ENCODE data around the gene PKP1. TPM values are rescaled to one million over a fixed set of nuclear protein-coding genes. Genes with fewer than 3 reads are reported as not detected.

The PKP1 gene
- total and polyA plus RNA-seq, 2 donors (not counting 3 experiments of a cell fraction or from before 2014, with no cell fraction given) = 0.01 TPM; not detected in 1

DNA sequence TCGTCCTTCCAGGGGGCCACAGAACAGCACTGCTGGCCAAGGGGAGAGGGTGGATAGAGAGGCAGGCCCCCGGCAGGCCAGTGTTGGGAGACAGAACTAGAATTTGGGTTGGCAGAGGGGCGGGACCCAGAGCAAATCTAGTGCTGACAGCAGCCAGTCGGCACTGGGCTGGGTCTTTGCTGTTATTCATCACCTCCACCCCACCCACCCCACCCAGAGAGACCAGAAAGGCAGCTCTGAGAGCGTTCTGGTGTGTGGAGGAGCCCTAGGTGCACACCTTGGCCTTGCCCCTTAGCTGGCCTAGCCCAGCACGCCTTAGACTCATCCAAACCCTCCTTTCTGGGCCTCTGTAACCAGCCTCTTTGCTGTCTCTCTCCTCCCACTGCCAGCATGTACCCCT is 6.4 kb upstream of the PKP1 start:
- H3K36me3 ChIP-seq (ENCODE audit: control insufficient read depth in 2 of 2, extremely low read depth in 1 of 2, insufficient read depth in 2 of 2, low read length in 2 of 2) = no peaks in the 10 kb centered on the region
- H2AFZ ChIP-seq (ENCODE audit: low read depth, low read length) = no peak overlapping the region
- POLR2A ChIA-PET = no interaction called here
- no peaks in the 10 kb centered on the region for H4K20me1 ChIP-seq (replicated peaks; ENCODE audit: control insufficient read depth, extremely low read depth, insufficient read depth, low read length)
- no peak for DNase-seq (ENCODE audit: low read depth, low spot score)
- dilution Hi-C loops (cut with MboI; ENCODE audit: extremely low pct_ligation_motif_present, low sequenced_read_pairs) = no loop called here
- H3K4me3 ChIP-seq (replicated peaks in 1 of 3; ENCODE audit: insufficient read depth in 1 of 3, low read depth in 1 of 3, low read length in 3 of 3) = no peak overlapping the region
- no peak overlapping the region for H3K27ac ChIP-seq (ENCODE audit: insufficient read depth, low read depth, low read length)
- H3K9me1 ChIP-seq (replicated peaks; ENCODE audit: control insufficient read depth, extremely low read depth, insufficient read depth, low read length) = no peaks in the 10 kb centered on the region
- CTCF ChIA-PET = interaction anchor here (0.8 kb wide), 1 partner anchor 84 kb away, joined by 3 read pairs; no protein-coding TSS in a partner anchor
- no peaks in the 10 kb centered on the region for H3K4me1 ChIP-seq (ENCODE audit: control insufficient read depth, extremely low read depth, insufficient read depth, low read length)
- no peak for FAIRE-seq
- no peaks in the 10 kb centered on the region for H3K9me3 ChIP-seq (replicated peaks; ENCODE audit: control insufficient read depth, insufficient read depth, low read length)
- no peak overlapping the region for H3K9ac ChIP-seq (replicated peaks; ENCODE audit: extremely low read depth, insufficient read depth, low read length)
- peaks cover 12 to 23% of the 10 kb centered on the region in 2 experiments for H3K27me3 ChIP-seq (ENCODE audit: control insufficient read depth in 2 of 2, insufficient read depth in 2 of 2, low read length in 2 of 2)
- intact Hi-C loops (cut with micrococcal nuclease) = no loop called here
- TF ChIP-seq MYC (IDR thresholded peaks at IDR 0.05; ENCODE audit: low read depth, low read length) (no peak), POLR2A (IDR thresholded peaks at IDR 0.05; ENCODE audit: low read depth, low read length) (no peak), JUN (IDR thresholded peaks at IDR 0.05; ENCODE audit: borderline replicate concordance, insufficient read depth, insufficient read length, low read depth) (no peak), EZH2 (IDR thresholded peaks at IDR 0.05; ENCODE audit: borderline replicate concordance, low read depth, low read length, severe bottlenecking) (no peak), POLR2AphosphoS5 (IDR thresholded peaks at IDR 0.05; ENCODE audit: insufficient read depth, low read depth, low read length) (no peak)
- TF ChIP-seq, protein P1, sequence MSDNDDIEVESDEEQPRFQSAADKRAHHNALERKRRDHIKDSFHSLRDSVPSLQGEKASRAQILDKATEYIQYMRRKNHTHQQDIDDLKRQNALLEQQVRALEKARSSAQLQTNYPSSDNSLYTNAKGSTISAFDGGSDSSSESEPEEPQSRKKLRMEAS (IDR thresholded peaks at IDR 0.05; ENCODE audit: insufficient read depth, insufficient read length) = no peak
- H3K4me2 ChIP-seq (ENCODE audit: insufficient read depth, low read length) = no peak overlapping the region
- H3K79me2 ChIP-seq (ENCODE audit: control insufficient read depth, insufficient read depth, low read length) = no peaks in the 10 kb centered on the region
- no TSS peak for BruUV-seq (replicated peaks)

DNA sequence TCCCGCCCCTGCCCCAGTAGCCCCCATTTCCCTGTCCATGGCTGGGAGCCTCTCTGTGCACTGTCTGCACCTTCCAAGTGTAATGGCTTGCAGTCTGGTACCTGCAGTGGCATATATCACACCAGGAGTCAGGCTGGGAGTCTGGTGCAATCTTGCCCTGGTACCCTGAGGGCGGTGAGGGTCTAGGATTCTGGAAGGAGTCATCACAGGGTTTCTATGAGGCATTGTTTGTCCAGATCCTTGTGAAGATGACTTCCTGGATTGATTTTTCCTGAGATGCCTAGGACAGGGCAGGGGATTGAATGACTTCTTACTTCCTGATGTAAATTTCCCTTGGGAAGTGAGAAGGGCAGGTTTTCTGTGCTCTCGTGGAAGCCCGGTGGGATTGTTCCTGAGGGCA is 5.9 kb upstream of the PKP1 start:
- ChIA-PET CTCF (interaction anchor here (0.8 kb wide), 1 partner anchor 84 kb away, joined by 3 read pairs; no protein-coding TSS in a partner anchor), POLR2A (no interaction called here)
- no peak for TF ChIP-seq POLR2AphosphoS5 (IDR thresholded peaks at IDR 0.05; ENCODE audit: insufficient read depth, low read depth, low read length)
- TF ChIP-seq GATA2 (IDR thresholded peaks at IDR 0.05; ENCODE audit: insufficient read depth, insufficient read length, low read depth, low read length) = no peak
- TF ChIP-seq EZH2 (IDR thresholded peaks at IDR 0.05; ENCODE audit: borderline replicate concordance, low read depth, low read length, severe bottlenecking) = no peak
- TF ChIP-seq MYC (IDR thresholded peaks at IDR 0.05; ENCODE audit: low read depth, low read length) = no peak
- TF ChIP-seq, protein P1 (IDR thresholded peaks at IDR 0.05; ENCODE audit: insufficient read depth, insufficient read length) = no peak
- TF ChIP-seq, protein P2, sequence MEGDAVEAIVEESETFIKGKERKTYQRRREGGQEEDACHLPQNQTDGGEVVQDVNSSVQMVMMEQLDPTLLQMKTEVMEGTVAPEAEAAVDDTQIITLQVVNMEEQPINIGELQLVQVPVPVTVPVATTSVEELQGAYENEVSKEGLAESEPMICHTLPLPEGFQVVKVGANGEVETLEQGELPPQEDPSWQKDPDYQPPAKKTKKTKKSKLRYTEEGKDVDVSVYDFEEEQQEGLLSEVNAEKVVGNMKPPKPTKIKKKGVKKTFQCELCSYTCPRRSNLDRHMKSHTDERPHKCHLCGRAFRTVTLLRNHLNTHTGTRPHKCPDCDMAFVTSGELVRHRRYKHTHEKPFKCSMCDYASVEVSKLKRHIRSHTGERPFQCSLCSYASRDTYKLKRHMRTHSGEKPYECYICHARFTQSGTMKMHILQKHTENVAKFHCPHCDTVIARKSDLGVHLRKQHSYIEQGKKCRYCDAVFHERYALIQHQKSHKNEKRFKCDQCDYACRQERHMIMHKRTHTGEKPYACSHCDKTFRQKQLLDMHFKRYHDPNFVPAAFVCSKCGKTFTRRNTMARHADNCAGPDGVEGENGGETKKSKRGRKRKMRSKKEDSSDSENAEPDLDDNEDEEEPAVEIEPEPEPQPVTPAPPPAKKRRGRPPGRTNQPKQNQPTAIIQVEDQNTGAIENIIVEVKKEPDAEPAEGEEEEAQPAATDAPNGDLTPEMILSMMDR (IDR thresholded peaks at IDR 0.05; ENCODE audit: extremely low read depth in 1 of 2, insufficient read depth in 1 of 2, low read depth in 1 of 2, low read length in 2 of 2) = no peak
- TF ChIP-seq POLR2A (IDR thresholded peaks at IDR 0.05; ENCODE audit: low read depth, low read length) = no peak
- no peak for TF ChIP-seq JUN (IDR thresholded peaks at IDR 0.05; ENCODE audit: borderline replicate concordance, insufficient read depth, insufficient read length, low read depth)
- TF ChIP-seq FOS (IDR thresholded peaks at IDR 0.05; ENCODE audit: borderline replicate concordance, insufficient read depth, low read length) = no peak
- no peaks in the 10 kb centered on the region for H4K20me1 ChIP-seq (replicated peaks; ENCODE audit: control insufficient read depth, extremely low read depth, insufficient read depth, low read length)
- no peak overlapping the region for H3K4me2 ChIP-seq (ENCODE audit: insufficient read depth, low read length)
- no peaks in the 10 kb centered on the region for H3K4me1 ChIP-seq (ENCODE audit: control insufficient read depth, extremely low read depth, insufficient read depth, low read length)
- H3K9me1 ChIP-seq (replicated peaks; ENCODE audit: control insufficient read depth, extremely low read depth, insufficient read depth, low read length) = no peaks in the 10 kb centered on the region
- dilution Hi-C loops (cut with MboI; ENCODE audit: extremely low pct_ligation_motif_present, low sequenced_read_pairs) = no loop called here
- DNase-seq (ENCODE audit: low read depth, low spot score) (no peak), FAIRE-seq (no peak)
- H3K9me3 ChIP-seq (replicated peaks; ENCODE audit: control insufficient read depth, insufficient read depth, low read length) = no peaks in the 10 kb centered on the region
- H2AFZ ChIP-seq (ENCODE audit: low read depth, low read length) = no peak overlapping the region
- BruUV-seq (replicated peaks) = no TSS peak
- H3K79me2 ChIP-seq (ENCODE audit: control insufficient read depth, insufficient read depth, low read length) = no peaks in the 10 kb centered on the region
- no peak overlapping the region for H3K9ac ChIP-seq (replicated peaks; ENCODE audit: extremely low read depth, insufficient read depth, low read length)
- peaks cover 16 to 29% of the 10 kb centered on the region in 2 experiments for H3K27me3 ChIP-seq (ENCODE audit: control insufficient read depth in 2 of 2, insufficient read depth in 2 of 2, low read length in 2 of 2)
- intact Hi-C loops (cut with micrococcal nuclease) = no loop called here
- H3K36me3 ChIP-seq (ENCODE audit: control insufficient read depth in 2 of 2, extremely low read depth in 1 of 2, insufficient read depth in 2 of 2, low read length in 2 of 2) = no peaks in the 10 kb centered on the region
- no peak overlapping the region for H3K27ac ChIP-seq (ENCODE audit: insufficient read depth, low read depth, low read length)
- H3K4me3 ChIP-seq (replicated peaks in 1 of 3; ENCODE audit: insufficient read depth in 1 of 3, low read depth in 1 of 3, low read length in 3 of 3) = no peak overlapping the region
